Uterus (tissue), 2 donors: ENCODE measurements around the gene BCOR.

Experiments used
- CTCF ChIP-seq, 4 experiments: fragments of 200-600 bp in 2 of 4; fragments of 450-650 bp in 2 of 4; sonication (generic) in 2 of 4; IDR thresholded peaks; one replicate each; pipeline ENCODE4 v1.5.1; 2016 to 2019; ENCODE audit warnings: antibody characterized with exemption in 4 of 4, mild to moderate bottlenecking in 2 of 4, moderate library complexity in 1 of 4
- POLR2A ChIP-seq, 2 donors: fragments of 450-650 bp; IDR thresholded peaks; one replicate each; pipeline ENCODE4 v1.6.1; 2016; ENCODE audit warnings: antibody characterized with exemption in 2 of 2, mild to moderate bottlenecking in 1 of 2, moderate library complexity in 1 of 2

- TF ChIP-seq CTCF (IDR thresholded peaks at IDR 0.05): no peak
- no peak for TF ChIP-seq POLR2A (IDR thresholded peaks at IDR 0.05)
Measured at GRCh38 chrX:40007131-40007755, 90.5 kb downstream of the BCOR start.
